SK-N-SH (cell line): ENCODE data around the gene ALG13.
"Not testable (repeated sequence)": the region's sequence is repeated elsewhere in the genome, so short reads cannot be mapped to it uniquely, and the experiment has no call there.

Experiments used
- CTCF ChIP-seq: fragments of 200-600 bp; sonication (generic); IDR thresholded peaks from 2 replicates; pipeline ENCODE4 v1.6.1; 2017; ENCODE audit warnings: antibody characterized with exemption, mild to moderate bottlenecking, moderate library complexity
- EP300 ChIP-seq, 2 experiments: IDR thresholded peaks; 2 replicates each; pipeline versions ENCODE4 v1.4.0 to v1.6.1; 2012; ENCODE audit warnings: borderline replicate concordance in 1 of 2, low read depth in 1 of 2, low read length in 1 of 2
- RAD21 ChIP-seq: IDR thresholded peaks from 2 replicates; pipeline ENCODE4 v1.6.1; 2012; ENCODE audit warnings: mild to moderate bottlenecking, low read length
- RCOR1 ChIP-seq: fragments of 150-350 bp; IDR thresholded peaks from 2 replicates; pipeline ENCODE4 v1.6.1; 2017; ENCODE audit warnings: antibody characterized with exemption, low read length
- REST ChIP-seq: IDR thresholded peaks from 2 replicates; pipeline ENCODE4 v1.6.1; 2012; ENCODE audit warnings: mild to moderate bottlenecking, low read depth, low read length, moderate library complexity
- SIN3A ChIP-seq: IDR thresholded peaks from 2 replicates; pipeline ENCODE4 v1.6.1; 2012; ENCODE audit warnings: low read depth, mild to moderate bottlenecking, low read length, moderate library complexity, borderline replicate concordance
- TAF1 ChIP-seq: IDR thresholded peaks from 2 replicates; pipeline ENCODE4 v1.6.1; 2012; ENCODE audit warnings: low read depth, mild to moderate bottlenecking, low read length, moderate library complexity, borderline replicate concordance
- USF1 ChIP-seq: IDR thresholded peaks from 2 replicates; pipeline ENCODE4 v1.4.0; 2012; ENCODE audit warnings: low read depth, borderline replicate concordance
- TF ChIP-seq, protein P1 (sequence below): fragments of 150-350 bp; IDR thresholded peaks from 2 replicates; pipeline ENCODE4 v1.6.1; 2017; ENCODE audit warnings: antibody characterized with exemption, low read length, low read depth, borderline replicate concordance
- TF ChIP-seq, protein P2 (sequence below): IDR thresholded peaks from 2 replicates; pipeline ENCODE4 v1.4.0; 2012; ENCODE audit warnings: low read depth

DNA sequence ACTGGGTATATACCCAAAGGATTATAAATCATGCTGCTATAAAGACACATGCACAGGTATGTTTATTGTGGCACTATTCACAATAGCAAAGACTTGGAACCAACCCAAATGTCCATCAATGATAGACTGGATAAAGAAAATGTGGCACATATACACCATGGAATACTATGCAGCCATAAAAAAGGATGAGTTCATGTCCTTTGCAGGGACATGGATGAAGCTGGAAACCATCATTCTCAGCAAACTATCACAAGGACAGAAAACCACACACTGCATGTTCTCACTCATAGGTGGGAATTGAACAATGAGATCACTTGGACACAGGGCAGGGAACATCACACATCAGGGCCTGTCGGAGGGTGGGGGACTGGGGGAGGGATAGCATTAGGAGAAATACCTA is 109.1 kb downstream of the ALG13 start:
- not testable (repeated sequence) for TF ChIP-seq CTCF; EP300 (IDR thresholded peaks at IDR 0.05; ENCODE audit: borderline replicate concordance in 1 of 2, low read depth in 1 of 2, low read length in 1 of 2); TAF1; REST; RAD21; RCOR1; SIN3A; USF1
- TF ChIP-seq, protein P1, sequence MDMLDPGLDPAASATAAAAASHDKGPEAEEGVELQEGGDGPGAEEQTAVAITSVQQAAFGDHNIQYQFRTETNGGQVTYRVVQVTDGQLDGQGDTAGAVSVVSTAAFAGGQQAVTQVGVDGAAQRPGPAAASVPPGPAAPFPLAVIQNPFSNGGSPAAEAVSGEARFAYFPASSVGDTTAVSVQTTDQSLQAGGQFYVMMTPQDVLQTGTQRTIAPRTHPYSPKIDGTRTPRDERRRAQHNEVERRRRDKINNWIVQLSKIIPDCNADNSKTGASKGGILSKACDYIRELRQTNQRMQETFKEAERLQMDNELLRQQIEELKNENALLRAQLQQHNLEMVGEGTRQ: not testable (repeated sequence)
- TF ChIP-seq, protein P2, sequence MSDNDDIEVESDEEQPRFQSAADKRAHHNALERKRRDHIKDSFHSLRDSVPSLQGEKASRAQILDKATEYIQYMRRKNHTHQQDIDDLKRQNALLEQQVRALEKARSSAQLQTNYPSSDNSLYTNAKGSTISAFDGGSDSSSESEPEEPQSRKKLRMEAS: not testable (repeated sequence)
